Measurements from ENCODE around the gene CSMD2.

DNA sequence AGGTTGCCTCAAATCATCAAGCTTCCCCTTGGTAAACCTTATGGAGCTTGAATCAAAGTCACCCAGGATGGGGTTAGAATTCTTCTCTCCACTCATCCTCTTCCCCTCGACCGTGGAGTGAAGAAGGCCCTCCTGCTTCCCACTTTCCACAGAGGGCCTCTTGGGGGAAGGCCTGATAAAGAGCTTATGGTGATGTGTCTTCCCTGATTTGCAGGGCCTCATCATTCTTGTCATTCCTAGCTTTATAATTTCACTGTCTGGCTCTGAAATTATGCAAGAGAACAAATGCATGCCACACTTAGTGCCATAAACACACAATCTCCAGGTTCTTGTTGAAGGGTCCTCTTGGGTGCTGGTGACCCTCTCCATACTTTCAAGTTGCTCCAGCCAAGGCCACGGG is 199.9 kb downstream of the CSMD2 start:
- TF ChIP-seq, protein P1, sequence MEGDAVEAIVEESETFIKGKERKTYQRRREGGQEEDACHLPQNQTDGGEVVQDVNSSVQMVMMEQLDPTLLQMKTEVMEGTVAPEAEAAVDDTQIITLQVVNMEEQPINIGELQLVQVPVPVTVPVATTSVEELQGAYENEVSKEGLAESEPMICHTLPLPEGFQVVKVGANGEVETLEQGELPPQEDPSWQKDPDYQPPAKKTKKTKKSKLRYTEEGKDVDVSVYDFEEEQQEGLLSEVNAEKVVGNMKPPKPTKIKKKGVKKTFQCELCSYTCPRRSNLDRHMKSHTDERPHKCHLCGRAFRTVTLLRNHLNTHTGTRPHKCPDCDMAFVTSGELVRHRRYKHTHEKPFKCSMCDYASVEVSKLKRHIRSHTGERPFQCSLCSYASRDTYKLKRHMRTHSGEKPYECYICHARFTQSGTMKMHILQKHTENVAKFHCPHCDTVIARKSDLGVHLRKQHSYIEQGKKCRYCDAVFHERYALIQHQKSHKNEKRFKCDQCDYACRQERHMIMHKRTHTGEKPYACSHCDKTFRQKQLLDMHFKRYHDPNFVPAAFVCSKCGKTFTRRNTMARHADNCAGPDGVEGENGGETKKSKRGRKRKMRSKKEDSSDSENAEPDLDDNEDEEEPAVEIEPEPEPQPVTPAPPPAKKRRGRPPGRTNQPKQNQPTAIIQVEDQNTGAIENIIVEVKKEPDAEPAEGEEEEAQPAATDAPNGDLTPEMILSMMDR (conservative IDR thresholded peaks at IDR 0.05; ENCODE audit: low read depth in 2 of 2): no peak
- TF ChIP-seq POLR2AphosphoS5 (IDR thresholded peaks at IDR 0.05; ENCODE audit: low read depth): no peak
